GM21526 (cell line): Measurements from ENCODE around the gene HS3ST2.
"Not testable (repeated sequence)": the region's sequence is repeated elsewhere in the genome, so short reads cannot be mapped to it uniquely, and the experiment has no call there.

Experiments used
- ATAC-seq: cut with Tn5 transposase; IDR thresholded peaks from one replicate; pipeline ENCODE4 v1.9.1; 2021; ENCODE audit warnings: moderate library complexity; ENCODE audit not compliant: unreplicated experiment, low FRiP score

The HS3ST2 gene

DNA sequence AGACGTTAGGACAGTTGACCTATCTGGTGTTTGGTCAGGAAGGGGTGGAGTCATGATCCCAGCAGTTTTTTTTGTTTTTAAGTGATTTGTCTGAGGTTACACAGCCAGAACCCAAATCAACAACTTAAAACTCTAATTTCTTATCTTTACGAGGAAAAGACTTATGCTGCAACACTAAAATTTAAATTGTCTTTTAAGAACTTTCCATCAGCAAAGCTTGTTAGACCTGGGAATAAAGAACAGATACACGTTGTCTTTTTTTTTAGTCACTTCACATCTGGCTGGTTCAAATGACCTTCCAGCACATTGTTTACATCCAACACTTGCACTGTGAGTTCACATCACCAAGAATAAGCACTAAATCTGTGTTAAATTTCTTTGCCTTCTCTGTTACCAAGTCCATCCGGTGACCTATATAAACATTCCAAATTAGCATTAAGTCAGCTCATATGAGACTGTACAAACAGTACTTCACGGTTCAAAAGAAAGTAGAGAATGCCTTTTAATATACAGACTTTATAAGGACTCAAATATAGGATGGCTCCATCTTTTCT lies 115.0 kb downstream of the HS3ST2 start:
- ATAC-seq: no peak

DNA sequence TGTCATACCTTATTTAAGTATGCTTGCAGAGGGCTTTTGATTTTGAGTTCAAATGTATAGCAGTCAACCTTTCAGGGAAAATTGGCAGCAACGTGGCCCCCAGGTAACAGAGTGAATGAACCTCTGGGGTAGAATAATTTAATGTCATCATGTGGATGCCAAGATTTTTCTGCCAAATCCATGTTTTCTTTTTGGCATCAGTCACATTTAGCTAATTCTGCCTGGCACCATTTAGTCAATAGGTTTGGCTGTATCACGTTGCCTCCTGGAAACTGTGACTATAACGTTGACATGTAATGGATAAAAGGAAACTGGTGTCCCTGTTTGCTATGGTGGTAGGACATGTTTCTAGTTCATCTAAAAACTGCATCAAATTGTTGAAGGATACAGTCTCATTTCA lies 115.5 kb downstream of the HS3ST2 start:
- ATAC-seq: no peak

DNA sequence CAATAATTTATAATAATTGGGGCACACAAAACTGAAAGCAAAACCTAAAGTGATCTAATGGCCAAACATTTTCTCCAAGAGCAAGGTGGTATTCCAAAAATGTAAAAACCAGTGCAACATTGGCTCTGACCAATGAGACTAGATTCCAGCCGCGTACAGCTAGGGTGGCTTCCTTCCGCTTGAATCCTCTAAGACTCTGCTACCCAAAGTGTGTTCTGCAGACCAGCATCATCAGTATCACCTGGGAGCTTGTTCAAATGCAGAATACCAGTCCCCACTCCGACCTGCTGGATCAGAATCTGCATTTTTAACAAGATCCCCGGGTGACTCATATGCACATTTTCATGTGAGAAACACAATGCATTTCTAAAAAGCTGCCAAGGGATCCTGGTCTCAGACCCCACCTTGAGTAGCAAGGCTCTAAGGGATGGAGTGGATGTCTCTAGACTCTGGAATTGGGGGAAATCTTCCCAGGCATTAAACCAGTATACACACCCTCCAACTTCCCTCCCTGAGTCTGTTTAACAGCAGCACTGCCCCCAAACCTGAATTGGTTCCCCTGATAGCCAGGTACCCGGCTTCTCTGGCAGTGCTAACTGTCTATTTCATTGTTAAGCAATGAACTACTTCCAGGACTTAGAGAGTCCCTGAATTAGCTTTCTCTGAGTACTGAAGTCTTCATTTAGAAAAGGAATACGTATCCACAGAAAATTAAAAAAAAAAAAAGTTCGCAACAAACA lies 118.2 kb downstream of the HS3ST2 start:
- no peak for ATAC-seq

DNA sequence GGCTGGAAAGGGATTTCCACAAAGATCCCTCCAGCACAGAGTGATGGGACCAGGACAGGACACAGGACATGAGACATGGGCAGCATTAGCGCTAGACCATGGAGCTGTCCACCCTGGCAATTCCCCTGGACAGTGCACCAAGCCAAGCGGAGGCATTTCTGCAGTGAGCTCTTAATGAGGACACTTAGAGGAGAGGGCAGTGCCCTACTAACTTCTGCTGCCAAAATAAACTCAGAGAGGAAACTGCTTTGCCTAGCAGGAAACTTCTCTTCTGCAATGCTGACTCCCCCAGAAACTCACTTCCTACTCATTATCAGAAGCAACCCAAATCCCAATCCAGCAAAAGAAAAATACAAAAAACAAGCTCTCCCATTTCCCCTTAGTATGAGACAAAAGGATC lies 119.2 kb downstream of the HS3ST2 start:
- no peak for ATAC-seq

DNA sequence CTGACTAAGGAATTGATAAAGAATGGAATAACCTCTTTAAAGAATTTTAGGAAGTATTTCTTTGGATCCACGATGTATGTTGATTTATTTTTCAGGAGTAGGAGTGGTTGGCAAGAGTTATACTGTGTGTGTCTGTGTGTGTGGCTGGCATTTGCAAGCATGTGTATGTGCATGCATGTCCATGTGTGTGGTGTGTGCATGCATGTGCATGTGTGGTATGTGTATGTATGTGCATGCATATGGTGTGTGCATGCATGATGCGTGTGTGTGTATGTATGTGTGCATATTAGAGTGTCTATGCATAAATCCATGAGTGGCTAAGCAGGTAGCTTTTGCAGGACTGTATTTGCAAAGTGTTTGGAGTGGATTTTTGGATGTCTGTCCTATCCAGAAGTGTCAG lies 120.8 kb downstream of the HS3ST2 start:
- no peak for ATAC-seq

DNA sequence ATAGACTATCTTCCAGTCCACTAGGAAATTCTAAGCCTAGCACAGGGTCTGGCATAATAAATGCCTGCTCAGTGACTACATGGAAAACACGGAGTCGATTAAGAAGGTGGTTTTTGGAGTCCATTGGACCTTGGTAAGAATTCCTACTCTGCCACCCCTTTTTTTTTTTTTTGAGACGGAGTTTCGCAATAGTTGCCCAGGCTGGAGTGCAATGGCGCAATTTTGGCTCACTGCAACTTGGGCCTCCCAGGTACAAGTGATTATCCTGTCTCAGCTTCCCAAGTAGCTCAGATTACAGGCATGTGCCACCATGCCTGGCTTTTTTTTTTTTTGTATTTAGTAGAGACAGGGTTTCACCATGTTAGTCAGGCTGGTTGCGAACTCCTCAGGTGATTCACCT lies 123.2 kb downstream of the HS3ST2 start:
- no peak for ATAC-seq

DNA sequence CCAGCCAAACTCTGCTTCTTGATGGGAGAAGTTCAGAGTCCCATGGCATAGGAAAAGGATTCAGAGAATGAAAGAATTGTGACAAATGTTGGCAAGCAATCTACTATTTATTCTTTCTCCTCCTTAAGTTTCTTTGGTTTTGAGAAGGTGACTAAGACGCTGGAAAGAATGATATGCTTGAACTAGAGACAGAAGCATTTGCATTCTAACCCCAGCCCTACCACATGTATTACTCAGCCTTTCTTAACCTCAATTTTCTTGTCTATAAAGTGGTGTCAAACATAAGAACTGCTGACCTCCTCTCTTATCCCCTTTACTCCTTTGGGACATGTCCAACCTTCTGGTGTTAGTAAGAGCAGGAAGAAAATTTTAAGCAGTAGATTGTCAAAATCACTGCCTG lies 124.7 kb downstream of the HS3ST2 start:
- ATAC-seq: no peak

DNA sequence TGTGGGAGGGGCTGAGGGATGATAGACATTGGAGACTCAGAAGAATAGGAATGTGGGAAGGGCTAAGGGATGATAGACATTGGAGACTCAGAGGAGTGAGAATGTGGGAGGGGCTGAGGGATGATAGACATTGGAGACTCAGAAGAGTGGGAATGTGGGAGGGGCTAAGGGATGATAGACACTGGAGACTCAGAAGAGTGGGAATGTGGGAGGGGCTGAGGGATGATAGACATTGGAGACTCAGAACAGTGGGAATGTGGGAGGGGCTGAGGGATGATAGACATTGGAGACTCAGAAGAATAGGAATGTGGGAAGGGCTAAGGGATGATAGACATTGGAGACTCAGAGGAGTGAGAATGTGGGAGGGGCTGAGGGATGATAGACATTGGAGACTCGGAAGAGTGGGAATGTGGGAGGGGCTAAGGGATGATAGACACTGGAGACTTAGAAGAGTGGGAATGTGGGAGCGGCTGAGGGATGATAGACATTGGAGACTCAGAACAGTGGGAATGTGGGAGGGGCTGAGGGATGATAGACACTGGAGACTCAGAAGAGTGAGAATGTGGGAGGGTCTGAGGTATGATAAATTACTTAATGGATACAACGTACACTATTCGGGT lies 125.9 kb downstream of the HS3ST2 start:
- ATAC-seq: not testable (repeated sequence)

DNA sequence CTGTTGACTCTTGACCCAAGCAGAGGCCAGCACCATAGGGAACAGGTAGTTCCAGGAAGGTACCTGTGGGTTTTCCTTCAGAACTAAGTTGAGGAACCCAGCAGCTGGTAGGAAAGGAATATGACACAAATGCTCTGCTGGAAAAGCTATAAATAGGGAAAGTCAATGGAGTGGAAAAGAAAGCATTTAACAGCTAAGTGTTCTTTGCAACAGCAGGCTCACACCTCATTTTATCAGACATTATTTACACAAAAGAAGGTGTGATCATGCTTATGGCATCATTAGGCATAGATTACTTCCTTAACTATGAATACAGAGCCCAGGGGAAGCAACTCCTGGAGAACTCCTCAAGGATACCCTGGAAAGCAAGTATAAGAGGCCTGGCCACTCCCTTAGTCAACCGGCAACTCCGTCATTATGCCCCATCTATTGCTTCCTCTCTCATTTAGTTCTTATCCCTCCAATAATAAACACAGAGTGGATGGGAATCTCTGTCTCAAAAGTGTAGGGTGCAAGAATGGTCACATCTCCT lies 128.1 kb downstream of the HS3ST2 start:
- ATAC-seq: no peak

DNA sequence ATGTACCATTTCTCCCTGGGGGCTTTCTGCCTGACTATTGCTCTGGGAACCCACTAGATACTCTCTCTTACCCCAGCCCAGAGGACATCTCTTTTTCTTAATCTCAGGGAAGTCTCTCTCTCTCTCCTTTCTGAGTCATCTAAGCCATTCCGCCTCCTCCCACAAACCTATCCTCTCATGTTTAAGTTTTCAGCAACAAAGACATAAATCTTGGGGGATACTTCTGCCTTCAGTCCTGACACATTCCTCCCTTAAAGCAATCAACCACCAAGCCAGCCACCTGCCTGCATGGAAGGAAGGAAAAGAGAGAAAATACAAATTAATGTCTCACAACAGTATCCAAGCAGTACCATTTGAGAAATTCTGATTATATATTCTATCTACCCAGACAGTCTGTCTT lies 128.8 kb downstream of the HS3ST2 start:
- ATAC-seq: no peak

DNA sequence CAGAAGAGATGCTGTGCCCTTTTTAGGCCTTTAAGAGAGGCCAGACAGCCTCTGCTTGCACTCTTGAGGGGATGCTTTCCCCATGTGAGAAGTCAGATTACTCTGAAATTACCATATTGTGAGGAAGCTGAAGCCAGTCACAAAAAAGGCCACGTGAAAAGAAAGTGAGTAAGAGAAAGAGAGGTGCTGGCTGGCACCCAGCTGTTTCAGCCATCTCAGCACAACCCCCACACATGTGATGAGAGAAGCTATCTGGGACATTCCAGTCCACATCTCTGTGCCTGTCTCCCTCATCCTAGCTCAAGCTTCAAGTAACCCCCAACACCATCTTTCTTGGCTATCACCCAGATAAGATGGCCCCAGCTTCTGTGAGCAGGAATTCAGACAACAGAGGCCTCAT lies 131.4 kb downstream of the HS3ST2 start:
- ATAC-seq: no peak

DNA sequence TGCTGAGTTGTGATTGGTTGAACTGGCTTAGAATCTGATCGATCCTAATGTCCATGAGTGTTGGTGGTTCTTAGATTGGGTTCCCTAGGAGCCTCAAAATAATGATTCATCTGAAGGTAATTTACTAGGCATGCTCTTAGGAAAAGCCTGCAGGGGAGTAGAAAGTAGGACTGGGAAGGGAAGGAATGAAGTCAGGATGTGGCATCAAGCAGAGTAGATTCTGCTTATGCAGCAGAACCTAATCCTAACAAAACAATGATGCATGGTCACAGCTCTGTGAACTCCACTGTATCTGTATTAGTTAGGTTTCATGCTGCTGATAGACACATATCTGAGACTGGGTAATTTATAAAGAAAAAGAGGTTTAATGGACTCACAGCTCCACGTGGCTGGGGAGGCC lies 132.5 kb downstream of the HS3ST2 start:
- no peak for ATAC-seq

DNA sequence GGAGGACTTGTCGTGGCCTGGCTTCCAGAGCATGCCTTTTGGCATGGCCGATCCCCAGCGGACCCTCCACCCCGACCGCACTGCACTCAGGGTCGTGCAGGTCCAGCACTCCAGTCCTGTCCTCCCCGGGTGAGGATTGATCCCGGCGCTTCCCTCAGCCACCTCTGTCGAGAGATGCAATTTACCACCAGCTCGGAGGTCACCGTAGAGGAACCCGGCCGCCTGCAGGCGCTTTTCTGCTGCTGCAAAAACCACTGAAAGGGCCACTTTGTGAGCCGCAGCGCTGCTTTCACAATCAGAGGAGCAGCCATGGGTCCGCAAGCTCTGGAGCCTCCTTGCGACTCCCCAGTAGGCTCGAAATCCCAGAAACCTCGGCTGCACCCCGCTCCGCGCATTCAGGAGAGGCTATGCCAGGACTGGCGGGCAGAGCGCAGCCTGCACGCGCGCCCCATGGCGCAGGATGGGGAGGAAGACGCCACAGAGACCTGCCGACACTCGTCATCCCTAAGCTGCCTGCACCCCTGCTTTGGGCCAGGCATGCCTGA lies 134.2 kb downstream of the HS3ST2 start:
- ATAC-seq: no peak

DNA sequence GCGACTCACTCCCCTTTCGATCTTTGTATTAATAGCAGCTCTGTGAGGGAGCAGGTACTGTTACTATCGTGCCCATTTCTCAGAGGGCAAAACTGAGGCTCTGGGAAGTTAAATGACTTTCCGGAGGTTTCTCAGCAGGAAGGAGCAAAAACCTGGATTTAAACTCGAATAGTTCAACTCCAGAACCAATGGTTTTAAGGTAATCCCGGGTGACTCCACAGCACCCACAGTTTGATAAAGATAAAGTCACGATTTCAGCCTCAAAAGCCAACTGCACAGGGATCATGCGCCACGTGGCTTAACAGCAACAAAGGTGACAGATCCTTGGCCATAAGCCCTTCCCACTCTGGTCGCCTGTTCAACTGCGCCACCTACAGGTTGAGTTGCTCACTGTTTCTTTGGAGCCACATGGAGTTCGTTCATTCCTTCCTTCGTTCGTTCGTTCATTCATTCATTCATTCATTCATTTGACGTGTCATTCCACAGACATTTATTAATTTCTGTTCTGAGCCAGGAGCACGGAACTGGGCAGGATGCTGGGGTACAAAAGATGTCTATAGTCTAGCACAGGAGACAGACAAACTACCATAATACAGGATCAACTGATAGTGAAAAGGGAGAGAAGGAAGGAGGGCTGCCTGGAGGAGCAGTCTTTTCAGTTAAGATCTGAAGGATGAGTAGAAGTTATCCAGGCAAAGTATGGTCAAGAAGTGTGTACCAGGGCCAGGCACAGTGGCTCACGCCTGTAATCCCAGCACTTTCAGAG lies 134.8 kb downstream of the HS3ST2 start:
- no peak for ATAC-seq

DNA sequence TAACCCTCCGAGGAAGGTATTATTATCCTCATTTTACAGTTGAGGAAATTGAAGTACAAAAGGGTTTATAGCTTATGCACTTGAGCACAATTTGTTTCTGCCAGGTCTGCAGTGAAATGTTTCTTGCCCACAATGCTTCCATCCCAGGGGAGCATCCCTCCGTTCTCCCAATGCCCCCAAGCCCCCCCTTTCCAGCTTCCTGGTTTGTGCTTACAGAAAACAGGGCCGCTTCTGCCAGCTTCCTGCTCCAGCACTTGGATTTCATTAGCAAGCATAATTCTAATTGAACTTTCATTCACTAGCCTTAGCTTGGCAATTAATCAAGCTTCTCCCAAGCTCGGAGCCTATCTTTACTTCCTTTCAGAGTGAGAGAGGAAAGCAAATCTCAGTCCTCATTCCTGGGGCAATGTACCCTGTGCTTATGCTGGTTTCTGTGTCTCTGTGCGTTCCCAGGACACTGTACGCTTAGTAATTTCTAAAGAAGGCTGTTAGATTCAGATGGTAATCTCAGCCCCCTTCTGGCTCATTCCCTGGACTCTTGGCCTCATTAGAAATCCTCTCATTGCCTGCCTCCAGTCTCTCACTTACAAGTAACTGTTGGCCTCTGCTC lies 141.6 kb downstream of the HS3ST2 start:
- no peak for ATAC-seq

DNA sequence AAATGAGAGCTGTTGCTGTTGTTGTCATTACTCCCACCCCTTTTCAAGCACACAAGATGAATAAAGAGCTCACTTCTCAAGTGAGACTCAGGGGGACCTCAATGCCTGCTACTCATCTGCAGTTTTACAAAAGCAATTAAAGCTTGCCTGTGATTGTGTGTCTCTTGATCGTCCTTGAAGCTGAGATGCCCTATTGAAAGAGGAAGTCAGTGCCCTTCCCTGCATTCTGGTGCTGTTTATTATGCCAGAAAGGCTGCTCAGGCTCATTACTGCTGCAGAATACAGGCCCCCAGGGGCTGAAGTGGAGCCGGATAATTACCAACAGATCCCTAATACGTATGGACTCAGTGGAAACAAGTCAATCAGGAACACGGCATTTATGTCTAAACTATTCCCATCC lies 147.2 kb downstream of the HS3ST2 start:
- no peak for ATAC-seq

DNA sequence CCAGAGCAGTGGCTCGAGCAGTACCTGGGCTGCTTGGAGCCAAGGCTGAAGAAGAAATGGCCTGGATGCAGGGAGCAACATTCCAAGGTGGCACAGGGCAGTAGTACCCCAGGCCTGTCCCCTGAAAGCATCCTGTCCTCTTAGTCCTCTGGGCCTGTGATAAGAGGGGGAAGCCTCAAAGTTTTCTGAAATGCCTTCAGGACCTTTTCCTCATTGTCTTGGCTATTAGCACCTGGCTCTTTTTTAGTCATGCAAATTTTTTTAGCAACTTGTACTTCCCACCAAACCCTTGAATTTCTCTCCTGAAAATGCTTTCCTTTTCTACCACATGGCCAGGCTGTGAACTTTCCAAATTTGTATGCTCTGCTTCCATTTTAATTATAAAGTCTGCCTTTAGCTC lies 148.9 kb downstream of the HS3ST2 start:
- ATAC-seq: no peak
